ENCODE data around the gene GNAS.

The GNAS gene

GRCh38 chr20:58880994-58881752, 28.7 kb downstream of the GNAS start:
- DNase-seq (ENCODE audit: low read depth): no peak

GRCh38 chr20:58882704-58883089, 30.2 kb downstream of the GNAS start:
- DNase-seq (ENCODE audit: low read depth): no peak

GRCh38 chr20:58883241-58883691, 30.8 kb downstream of the GNAS start:
- DNase-seq (ENCODE audit: low read depth): no peak

GRCh38 chr20:58884966-58885365, 32.5 kb downstream of the GNAS start:
- no peak for DNase-seq (ENCODE audit: low read depth)

DNA sequence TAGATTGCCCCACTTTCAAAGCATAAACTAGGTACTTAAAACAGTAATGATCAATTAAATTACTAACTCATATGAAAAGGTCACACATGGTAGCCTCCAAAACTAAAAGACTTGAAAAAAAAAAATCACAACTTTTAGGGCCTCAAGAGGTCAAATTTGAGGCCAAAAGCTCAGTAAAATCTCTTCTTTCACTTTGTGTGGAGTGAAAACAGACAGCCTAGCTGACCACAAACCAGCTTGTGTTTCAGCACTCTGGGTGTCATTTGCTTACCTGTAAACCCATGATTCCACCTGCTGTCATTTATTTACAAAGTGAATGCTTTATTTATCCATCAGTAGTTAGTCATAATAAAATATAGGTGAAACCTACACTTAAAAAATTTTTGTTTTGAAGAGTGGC, 34.0 kb downstream of the GNAS start:
- DNase-seq (ENCODE audit: low read depth): no peak

DNA sequence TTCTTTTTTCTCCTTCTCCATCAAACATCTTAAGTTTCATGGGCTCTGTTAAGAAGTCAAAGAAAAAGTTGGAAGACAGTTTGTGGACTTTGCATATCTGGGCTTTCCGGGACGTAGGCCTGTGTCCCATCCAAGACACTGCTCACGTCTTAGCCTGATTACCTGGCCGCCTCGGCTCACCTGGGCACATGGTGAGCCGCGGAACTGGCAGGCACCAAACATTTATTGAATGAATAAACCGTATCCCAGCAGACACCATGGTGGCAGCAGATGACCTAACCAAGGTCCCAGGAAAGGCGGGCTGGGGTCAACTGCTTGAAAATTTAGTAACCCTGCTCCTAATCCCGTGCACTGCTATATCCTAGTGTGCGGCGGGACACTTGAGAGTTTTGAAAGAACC, 35.6 kb downstream of the GNAS start:
- no peak for DNase-seq (ENCODE audit: low read depth)

DNA sequence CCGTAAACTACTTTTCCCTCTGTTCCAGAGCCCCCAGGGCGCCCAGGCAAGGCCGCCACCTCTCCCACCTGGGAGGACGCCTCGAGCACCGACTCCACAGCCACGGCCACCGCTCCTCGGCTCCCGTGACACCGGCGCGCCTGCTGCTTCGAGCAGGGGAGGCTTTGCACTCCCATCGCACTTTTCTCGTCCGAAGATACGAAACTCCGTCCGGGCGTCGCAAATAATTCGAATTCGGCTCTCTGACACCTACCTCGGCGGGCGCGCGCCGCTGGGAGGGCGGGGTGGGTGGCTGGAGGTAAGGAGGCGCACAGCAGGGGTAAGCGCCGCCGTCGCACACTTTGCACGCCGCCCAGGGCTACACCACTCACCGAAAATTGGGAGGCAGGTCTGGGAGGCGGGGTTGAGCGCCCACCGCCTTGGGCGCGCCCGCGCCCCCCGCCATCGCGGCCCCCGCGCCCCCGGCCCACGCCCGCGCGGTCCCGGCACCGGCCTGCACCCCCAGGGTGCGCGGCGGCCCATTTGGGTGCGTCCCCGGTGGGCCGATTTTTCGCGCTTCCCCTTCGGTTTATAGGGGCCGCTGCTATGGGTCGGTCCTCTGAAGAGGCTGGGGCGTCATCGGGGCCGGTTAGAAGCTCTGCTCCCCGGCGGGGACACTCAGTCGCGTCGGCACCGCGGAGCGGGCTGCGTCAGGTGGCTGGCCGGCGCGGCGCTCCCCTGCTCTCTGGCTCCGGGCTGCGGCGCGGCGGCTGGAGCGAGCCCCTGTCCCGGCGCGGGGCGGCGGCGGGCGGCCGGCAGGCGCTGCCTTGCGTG, 36.2 kb downstream of the GNAS start:
- no peak for DNase-seq (ENCODE audit: low read depth)

DNA sequence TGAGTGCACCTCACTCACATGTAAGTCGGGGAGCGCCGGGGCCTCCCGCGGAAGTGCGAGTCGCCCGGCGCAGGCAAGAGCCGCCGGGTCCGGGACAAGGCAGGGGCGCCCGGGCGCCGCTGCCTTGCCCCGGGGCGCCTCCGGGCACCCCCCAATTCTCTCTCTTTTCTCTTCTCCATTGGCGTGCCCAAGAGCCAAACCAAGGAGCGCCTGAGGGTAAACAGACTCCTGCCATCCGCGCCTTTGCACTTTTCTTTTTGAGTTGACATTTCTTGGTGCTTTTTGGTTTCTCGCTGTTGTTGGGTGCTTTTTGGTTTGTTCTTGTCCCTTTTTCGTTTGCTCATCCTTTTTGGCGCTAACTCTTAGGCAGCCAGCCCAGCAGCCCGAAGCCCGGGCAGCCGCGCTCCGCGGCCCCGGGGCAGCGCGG, 36.8 kb downstream of the GNAS start:
- DNase-seq (ENCODE audit: low read depth): no peak

DNA sequence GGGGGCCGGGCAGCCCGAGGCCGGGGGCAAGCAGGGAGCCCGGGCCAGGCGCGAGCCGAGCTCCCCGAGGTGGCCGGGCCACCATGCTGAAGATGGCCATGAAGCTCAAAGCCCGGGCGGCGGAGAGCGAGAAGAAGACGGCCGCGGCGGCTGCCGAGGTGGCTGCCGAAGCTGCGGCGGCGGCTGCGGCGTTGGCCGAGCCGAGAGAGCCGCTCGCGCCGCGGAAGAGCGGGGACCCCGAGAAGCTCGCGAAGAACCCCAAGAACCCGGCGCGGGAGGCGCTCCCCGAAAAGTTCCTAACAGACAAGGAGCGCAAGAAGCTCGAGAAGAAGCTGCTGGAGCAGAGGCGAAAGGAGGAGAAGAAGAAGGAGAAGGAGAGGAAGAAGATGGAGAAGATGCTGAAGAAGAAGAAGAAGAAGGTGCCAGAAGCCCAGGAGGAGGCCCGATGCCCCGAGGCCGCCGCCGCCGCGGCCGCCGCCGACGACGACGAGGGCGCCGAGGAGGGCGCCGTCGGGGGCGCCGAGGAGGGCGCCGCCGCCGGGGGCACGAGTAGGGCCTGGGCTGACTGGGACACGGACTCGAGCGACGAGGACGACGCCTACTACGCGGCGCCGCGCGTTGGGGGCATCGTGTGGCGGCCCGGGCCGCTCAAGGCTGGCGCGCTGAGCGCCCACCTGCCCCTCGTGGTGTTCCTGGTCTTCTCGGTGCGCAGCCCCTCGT, 37.4 kb downstream of the GNAS start:
- DNase-seq (ENCODE audit: low read depth): no peak

DNA sequence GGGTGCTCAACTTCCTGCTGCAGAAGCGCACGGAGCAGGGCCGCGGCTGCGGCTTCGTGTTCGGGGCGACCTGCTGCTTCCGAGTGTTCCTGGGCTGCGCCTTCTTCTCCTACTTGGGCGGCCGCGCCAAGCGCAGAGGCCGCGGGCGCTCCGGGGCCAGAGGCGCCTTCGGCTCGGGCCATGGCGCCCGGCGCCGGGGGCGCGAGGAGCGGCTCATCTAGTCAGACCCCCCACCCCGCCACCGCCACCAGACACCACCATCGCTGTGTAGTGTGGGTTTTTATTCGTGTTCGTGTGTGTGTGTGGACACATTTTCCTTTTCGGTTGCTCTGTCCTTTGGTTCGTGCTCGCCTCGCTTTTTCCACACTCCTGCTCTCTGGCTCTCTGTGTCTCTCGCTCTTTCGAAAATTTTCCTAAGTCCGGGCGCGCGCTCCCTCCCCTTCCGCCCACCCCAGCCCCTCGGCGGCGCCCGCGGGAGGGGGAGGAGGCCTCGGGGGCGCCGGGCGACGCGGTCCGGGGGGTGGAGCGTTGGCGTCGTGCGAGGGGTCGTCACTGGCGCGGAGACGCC, 38.1 kb downstream of the GNAS start:
- DNase-seq (ENCODE audit: low read depth): no peak

GRCh38 chr20:58891086-58891717, 38.7 kb downstream of the GNAS start:
- DNase-seq (ENCODE audit: low read depth): no peak

DNA sequence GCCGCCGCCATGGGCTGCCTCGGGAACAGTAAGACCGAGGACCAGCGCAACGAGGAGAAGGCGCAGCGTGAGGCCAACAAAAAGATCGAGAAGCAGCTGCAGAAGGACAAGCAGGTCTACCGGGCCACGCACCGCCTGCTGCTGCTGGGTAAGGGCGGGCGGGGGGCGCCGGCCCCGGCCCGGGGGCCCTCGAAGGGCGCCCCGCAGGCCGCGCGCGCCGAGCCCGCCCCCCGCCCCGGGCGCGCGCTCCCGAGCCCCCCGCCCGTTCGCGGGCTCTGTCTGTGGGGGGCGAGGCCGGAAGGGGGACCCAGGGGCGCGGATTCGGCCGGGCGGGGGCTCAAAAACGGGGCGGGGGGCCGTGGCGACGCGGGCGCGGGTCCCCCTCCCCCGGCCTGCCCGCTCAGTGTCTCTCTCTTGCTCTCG, 39.2 kb downstream of the GNAS start:
- DNase-seq (ENCODE audit: low read depth): no peak

GRCh38 chr20:58892141-58892931, 39.8 kb downstream of the GNAS start:
- no peak for DNase-seq (ENCODE audit: low read depth)

DNA sequence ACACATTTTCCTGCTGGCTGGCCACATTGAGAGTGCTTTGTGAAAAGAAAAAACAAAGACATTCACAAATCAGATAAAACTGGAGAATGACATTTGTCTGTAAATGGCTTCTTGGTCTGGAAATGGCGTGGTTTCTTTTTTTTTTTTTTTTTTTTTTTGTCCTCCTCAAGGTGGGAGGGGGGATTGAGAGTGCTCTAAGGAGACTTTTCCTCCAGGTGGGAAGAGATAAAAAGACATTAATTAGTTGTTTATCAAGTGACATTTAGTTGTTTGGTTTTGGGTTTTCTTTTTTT, 40.4 kb downstream of the GNAS start:
- DNase-seq (ENCODE audit: low read depth): no peak

- no peak for DNase-seq (ENCODE audit: low read depth)
Observed at GRCh38 chr20:58893355-58894120, 41.0 kb downstream of the GNAS start.

GRCh38 chr20:58894652-58895447, 42.3 kb downstream of the GNAS start:
- DNase-seq (ENCODE audit: low read depth): no peak

- DNase-seq (ENCODE audit: low read depth): no peak
Observed at GRCh38 chr20:58895448-58896180, 43.1 kb downstream of the GNAS start.

DNA sequence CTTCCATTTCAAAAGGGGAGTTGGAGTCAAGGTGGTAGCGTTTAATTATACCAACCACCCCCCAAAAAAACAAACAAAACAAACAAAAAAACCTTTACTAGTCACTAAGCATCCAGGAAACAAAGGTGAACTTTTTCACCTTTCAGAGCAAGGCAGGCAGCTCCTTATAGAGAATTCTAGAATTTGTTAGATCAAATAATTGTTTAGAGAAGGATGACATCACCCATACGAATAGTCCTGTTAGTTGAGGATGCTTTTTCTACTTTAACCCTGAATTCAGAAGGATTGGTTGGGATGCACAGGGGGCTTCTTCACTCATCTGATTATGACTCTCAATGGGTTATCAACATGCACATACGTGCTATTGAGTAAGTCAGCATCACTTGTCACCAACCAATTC, 44.3 kb downstream of the GNAS start:
- DNase-seq (ENCODE audit: low read depth): no peak

GRCh38 chr20:58897488-58897887, 45.0 kb downstream of the GNAS start:
- DNase-seq (ENCODE audit: low read depth): no peak

All from HS-5 (cell line).